Uterus (tissue), 4 donors: ENCODE measurements around the gene MED27. TPM values are rescaled to one million over a fixed set of nuclear protein-coding genes. Genes with fewer than 3 reads are reported as not detected.

Experiments used
- DNase-seq, 2 donors: peaks; one replicate each; pipeline ENCODE4 v3.0.0-alpha.2; 2019 to 2020
- H3K27ac ChIP-seq, 2 donors: fragments of 200-600 bp; sonication (generic); 1 replicate in 1 of 2; 2 replicates in 1 of 2; pipeline ENCODE4 v1.5.1; 2016 to 2018
- H3K27me3 ChIP-seq, 2 donors: fragments of 200-600 bp; sonication (generic); one replicate each; pipeline ENCODE4 v1.5.1; 2018 to 2019; ENCODE audit warnings: control low read depth in 1 of 2
- H3K36me3 ChIP-seq, 2 donors: fragments of 200-600 bp; sonication (generic); one replicate each; pipeline ENCODE4 v1.5.1; 2019; ENCODE audit warnings: control low read depth in 1 of 2
- H3K4me1 ChIP-seq, 2 donors: fragments of 200-600 bp; sonication (generic); one replicate each; pipeline ENCODE4 v1.5.1; 2018 to 2019; ENCODE audit warnings: control low read depth in 1 of 2
- H3K4me3 ChIP-seq, 2 donors: fragments of 200-600 bp; sonication (generic); 1 replicate in 1 of 2; 2 replicates in 1 of 2; pipeline ENCODE4 v1.5.1; 2018 to 2019; ENCODE audit warnings: mild to moderate bottlenecking in 1 of 2
- H3K9me3 ChIP-seq, 2 donors: fragments of 200-600 bp; sonication (generic); one replicate each; pipeline ENCODE4 v1.5.1; 2019; ENCODE audit warnings: control low read depth in 1 of 2
- POLR2A ChIP-seq, 2 donors: fragments of 450-650 bp; IDR thresholded peaks; one replicate each; pipeline ENCODE4 v1.6.1; 2016; ENCODE audit warnings: antibody characterized with exemption in 2 of 2, mild to moderate bottlenecking in 1 of 2, moderate library complexity in 1 of 2
- intact Hi-C: fragments of 100-400 bp; cut with DNase I; formaldehyde crosslinking; loops from one replicate; pipeline ENCODE4 v1.15.1; 2023; ENCODE audit warnings: low total_unique reads
- total RNA-seq, 4 donors: library from RNA; depleted of rRNA in 3 of 4; stranded (reverse); fragments of >200 nt in 3 of 4; gene quantifications; one replicate each; pipeline versions ENCODE4 v1.1.0 to v1.2.4, GENCODE V29; 2014 to 2023
- TF ChIP-seq, protein P1 (sequence below), 4 experiments: fragments of 200-600 bp in 2 of 4; fragments of 450-650 bp in 2 of 4; sonication (generic) in 2 of 4; IDR thresholded peaks; one replicate each; pipeline ENCODE4 v1.5.1; 2016 to 2019; ENCODE audit warnings: antibody characterized with exemption in 4 of 4, mild to moderate bottlenecking in 2 of 4, moderate library complexity in 1 of 4
- donor health status: DM: yes; HTN: yes; CAD: no.

The MED27 gene
- total RNA-seq, 4 donors from 2014 or later = 4.6 to 29.3 (median 10.7) TPM

DNA sequence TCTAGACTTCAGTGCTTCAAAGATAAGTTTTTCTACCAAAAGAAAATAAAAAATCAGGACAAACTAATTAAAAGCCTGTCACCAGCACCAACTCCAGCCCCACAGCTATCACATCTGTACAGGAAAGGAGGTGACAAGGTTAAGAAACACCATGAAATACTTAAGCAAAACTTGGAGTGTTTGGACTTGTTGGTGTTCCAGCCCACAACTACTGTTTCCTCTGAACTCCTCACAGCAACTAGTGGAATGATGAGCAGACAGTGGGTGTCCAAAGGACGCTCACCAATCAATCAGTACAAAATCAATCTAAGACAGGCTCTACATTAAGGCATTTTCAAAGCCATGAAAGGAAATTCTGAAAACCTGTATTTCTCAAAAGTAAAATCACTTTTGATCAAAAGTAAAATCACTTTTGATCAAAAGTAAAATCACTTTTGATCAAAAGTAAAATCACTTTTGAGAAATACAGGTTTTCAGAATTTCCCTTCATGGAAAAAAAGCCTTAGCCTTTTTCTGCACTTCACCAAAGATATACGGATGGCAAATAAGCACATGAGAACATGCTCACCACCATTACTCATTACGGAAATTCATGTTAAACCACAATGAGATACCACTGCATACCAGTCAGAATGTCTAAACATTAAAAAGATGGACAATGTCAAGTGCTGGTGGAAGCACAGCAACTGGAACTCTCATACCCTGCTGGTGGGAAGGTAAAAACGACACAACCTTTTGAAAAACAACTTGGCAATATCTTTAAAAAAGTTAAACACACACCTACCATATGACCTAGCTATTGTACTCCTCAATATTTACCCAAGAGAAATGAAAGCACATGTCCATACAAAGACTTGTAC, 79.7 kb downstream of the MED27 start:
- H3K9me3 ChIP-seq = no peaks in the 10 kb centered on the region
- H3K27ac ChIP-seq = no peak overlapping the region
- H3K4me3 ChIP-seq = no peak overlapping the region
- H3K4me1 ChIP-seq = no peaks in the 10 kb centered on the region
- H3K36me3 ChIP-seq = no peaks in the 10 kb centered on the region
- no peak for TF ChIP-seq POLR2A (IDR thresholded peaks at IDR 0.05)
- TF ChIP-seq, protein P1, sequence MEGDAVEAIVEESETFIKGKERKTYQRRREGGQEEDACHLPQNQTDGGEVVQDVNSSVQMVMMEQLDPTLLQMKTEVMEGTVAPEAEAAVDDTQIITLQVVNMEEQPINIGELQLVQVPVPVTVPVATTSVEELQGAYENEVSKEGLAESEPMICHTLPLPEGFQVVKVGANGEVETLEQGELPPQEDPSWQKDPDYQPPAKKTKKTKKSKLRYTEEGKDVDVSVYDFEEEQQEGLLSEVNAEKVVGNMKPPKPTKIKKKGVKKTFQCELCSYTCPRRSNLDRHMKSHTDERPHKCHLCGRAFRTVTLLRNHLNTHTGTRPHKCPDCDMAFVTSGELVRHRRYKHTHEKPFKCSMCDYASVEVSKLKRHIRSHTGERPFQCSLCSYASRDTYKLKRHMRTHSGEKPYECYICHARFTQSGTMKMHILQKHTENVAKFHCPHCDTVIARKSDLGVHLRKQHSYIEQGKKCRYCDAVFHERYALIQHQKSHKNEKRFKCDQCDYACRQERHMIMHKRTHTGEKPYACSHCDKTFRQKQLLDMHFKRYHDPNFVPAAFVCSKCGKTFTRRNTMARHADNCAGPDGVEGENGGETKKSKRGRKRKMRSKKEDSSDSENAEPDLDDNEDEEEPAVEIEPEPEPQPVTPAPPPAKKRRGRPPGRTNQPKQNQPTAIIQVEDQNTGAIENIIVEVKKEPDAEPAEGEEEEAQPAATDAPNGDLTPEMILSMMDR (IDR thresholded peaks at IDR 0.05) = no peak
- no peaks in the 10 kb centered on the region for H3K27me3 ChIP-seq
- DNase-seq = no peak
- intact Hi-C loops = no loop called here

DNA sequence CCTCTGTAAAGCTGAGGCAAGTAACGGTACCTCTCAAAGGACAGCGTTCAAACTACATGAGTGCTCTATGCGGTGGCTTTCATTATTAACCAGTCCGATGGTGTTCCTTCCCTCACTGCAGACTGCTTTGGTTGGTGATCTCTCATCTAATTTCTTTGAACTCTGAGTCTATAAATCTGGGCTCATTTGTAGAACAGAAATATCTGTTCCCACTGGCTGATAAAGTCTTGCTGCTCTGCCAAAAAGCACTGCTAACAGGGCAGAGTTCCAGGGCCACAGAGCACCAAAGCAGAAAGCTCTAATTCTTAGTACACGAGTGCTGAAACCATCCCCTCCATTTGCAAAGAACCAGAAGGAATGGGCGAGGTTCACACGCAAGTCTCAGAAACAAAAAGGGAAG, 81.9 kb downstream of the MED27 start:
- H3K27me3 ChIP-seq = no peaks in the 10 kb centered on the region
- no peak overlapping the region for H3K27ac ChIP-seq
- no peaks in the 10 kb centered on the region for H3K36me3 ChIP-seq
- H3K4me3 ChIP-seq = no peak overlapping the region
- no peaks in the 10 kb centered on the region for H3K4me1 ChIP-seq
- TF ChIP-seq, protein P1 (IDR thresholded peaks at IDR 0.05) = no peak
- no peak for TF ChIP-seq POLR2A (IDR thresholded peaks at IDR 0.05)
- intact Hi-C loops = no loop called here
- H3K9me3 ChIP-seq = no peaks in the 10 kb centered on the region
- peak in 1 of 2 donors; percentile 41 for DNase-seq

DNA sequence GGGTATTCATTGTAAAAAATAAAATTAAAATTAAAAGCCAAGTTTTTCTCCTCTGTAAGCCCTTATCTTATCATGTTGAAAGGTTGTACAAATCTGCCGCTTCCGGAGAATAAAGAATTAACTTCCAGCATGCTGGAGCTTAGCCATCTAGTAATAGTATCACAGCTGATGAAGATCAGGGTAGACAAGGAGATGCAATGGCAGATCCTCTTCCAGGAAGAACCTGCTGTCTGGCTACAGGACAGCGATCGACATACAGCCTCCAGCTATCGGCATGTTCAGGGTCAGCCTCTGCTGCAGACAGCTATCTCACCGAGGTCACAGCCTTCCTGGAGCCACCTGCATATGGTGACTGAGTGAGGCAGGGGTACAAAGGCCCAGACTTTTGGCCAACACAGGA, 82.6 kb downstream of the MED27 start:
- H3K36me3 ChIP-seq = no peaks in the 10 kb centered on the region
- no peak for DNase-seq
- H3K4me3 ChIP-seq = no peak overlapping the region
- H3K27ac ChIP-seq = no peak overlapping the region
- no peaks in the 10 kb centered on the region for H3K4me1 ChIP-seq
- intact Hi-C loops = no loop called here
- no peaks in the 10 kb centered on the region for H3K27me3 ChIP-seq
- TF ChIP-seq POLR2A (IDR thresholded peaks at IDR 0.05) = no peak
- TF ChIP-seq, protein P1 (IDR thresholded peaks at IDR 0.05) = no peak
- no peaks in the 10 kb centered on the region for H3K9me3 ChIP-seq

DNA sequence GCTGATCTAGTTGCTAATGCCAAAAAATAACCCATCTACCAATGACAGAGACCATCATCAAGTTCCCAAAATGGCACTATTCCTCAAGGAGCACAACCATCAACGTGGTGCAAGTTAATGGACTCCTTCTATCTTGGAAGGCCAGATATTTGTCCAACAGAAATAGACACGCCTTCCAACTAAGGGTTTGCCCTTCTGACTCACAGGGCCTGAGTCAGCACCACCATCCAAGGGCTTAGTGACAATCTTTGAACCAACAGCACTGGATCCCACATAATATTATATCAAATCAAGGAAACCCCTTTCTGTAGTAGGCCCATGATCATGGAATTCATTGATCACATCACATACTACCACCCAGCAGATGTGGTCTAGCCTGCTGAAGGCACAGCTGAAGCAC, 84.3 kb downstream of the MED27 start:
- DNase-seq = no peak
- TF ChIP-seq, protein P1 (IDR thresholded peaks at IDR 0.05) = no peak
- no peak for TF ChIP-seq POLR2A (IDR thresholded peaks at IDR 0.05)
- H3K27ac ChIP-seq = no peak overlapping the region
- intact Hi-C loops = no loop called here
- no peaks in the 10 kb centered on the region for H3K27me3 ChIP-seq
- no peaks in the 10 kb centered on the region for H3K4me1 ChIP-seq
- H3K36me3 ChIP-seq = no peaks in the 10 kb centered on the region
- H3K4me3 ChIP-seq = no peak overlapping the region
- no peaks in the 10 kb centered on the region for H3K9me3 ChIP-seq

DNA sequence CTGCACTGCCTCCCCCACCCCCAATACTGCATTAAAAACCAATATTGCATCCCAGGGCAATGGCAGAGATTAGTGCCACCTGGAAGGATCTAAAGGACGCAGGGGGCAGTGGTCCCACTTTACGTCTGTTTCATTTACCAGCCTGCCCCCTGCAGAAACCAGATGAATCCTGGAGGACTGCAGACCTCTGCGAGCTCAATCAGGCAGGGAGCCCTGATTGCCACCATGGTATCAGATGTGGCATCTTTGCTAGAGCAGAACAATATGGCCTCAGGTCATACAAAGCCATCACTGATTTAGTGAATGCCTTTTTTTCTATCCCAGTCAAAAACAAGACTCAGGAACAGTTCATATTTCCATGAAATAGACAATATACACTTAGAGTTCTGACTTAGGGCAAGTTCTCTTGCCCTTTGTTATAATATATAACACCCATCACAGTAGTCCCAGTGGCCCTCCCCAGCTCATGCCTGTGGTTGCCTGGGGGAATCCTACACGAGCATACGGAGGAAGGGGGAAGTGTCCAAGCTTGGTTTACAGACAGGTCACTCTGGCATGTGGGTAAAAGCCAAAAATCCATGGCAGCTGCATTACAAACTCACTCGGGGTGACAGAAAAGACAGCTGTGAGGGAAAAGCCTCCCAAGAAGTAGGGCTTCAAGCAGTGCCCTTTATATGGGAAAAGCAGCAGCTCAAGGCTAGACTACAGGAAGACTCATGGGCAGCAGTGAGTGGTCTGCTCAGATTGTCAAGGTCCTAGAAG, 85.1 kb downstream of the MED27 start:
- no peaks in the 10 kb centered on the region for H3K36me3 ChIP-seq
- H3K27ac ChIP-seq = no peak overlapping the region
- no peak overlapping the region for H3K4me3 ChIP-seq
- DNase-seq = no peak
- intact Hi-C loops = no loop called here
- H3K4me1 ChIP-seq = no peaks in the 10 kb centered on the region
- H3K27me3 ChIP-seq = no peaks in the 10 kb centered on the region
- no peak for TF ChIP-seq POLR2A (IDR thresholded peaks at IDR 0.05)
- TF ChIP-seq, protein P1 (IDR thresholded peaks at IDR 0.05) = no peak
- no peaks in the 10 kb centered on the region for H3K9me3 ChIP-seq
